Retinal pigment epithelial cell (primary cell): ENCODE measurements around the gene ORAI2.

ENCODE experiments used
- DNase-seq: peaks from one replicate; pipeline ENCODE4 v3.0.0-alpha.2; 2010; ENCODE audit warnings: low read depth
- H3K4me3 ChIP-seq: 2 replicates; pipeline ENCODE4 v1.5.1; 2011; ENCODE audit warnings: mild to moderate bottlenecking, low read length, control low read depth, moderate library complexity
- TF ChIP-seq, protein P1 (sequence below): conservative IDR thresholded peaks from 2 replicates; pipeline ENCODE4 v1.5.1; 2011; ENCODE audit warnings: low read depth, low read length, control low read depth, inconsistent platforms

Gene ORAI2

GRCh38 chr7:102463841-102464576 lies 30.6 kb downstream of the ORAI2 start:
- peak overlapping the region; percentile 99 for H3K4me3 ChIP-seq
- DNase-seq = no peak
- TF ChIP-seq, protein P1, sequence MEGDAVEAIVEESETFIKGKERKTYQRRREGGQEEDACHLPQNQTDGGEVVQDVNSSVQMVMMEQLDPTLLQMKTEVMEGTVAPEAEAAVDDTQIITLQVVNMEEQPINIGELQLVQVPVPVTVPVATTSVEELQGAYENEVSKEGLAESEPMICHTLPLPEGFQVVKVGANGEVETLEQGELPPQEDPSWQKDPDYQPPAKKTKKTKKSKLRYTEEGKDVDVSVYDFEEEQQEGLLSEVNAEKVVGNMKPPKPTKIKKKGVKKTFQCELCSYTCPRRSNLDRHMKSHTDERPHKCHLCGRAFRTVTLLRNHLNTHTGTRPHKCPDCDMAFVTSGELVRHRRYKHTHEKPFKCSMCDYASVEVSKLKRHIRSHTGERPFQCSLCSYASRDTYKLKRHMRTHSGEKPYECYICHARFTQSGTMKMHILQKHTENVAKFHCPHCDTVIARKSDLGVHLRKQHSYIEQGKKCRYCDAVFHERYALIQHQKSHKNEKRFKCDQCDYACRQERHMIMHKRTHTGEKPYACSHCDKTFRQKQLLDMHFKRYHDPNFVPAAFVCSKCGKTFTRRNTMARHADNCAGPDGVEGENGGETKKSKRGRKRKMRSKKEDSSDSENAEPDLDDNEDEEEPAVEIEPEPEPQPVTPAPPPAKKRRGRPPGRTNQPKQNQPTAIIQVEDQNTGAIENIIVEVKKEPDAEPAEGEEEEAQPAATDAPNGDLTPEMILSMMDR = no peak

DNA sequence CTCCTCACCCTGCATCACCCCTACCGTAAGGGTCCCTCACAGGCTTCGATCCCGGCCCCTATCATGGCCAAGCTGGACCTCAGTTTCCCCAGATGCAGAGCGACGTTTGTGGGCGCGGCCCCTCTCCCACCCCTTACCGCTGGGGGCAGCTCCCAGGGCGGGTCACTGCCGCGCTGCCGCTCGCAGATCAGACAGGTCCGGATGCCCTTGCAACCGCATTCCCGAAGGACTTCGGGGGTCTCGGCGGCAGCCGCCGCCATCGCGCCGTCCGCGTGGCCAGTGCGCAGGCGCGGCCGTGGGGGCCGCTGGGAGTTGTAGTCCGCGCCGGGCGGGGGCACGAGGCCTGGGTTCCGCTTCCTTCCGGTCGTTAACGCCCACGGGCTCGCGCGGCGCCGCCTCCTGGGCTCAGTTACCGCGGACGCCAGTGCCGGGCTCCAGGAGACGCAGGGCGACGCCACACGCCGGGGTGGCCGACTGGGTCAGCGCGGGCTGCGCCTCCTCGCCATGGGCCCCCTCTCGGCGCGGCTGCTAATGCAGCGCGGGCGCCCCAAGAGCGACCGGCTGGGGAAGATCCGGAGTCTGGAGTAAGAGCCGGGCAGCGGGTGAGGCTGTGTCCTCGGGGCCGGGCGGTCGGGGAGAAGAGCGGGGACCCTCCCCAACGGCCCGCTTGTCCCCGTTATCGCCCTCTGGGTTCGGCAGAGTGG lies 31.4 kb downstream of the ORAI2 start, which contains the start of the genes ALKBH4 and LRWD1:
TSS of gene ALKBH4 (minus strand) at position 287 of the 704 bp plus-strand sequence. CDS start at position 260, 27 bp downstream.
TSS of gene LRWD1 (plus strand) at position 408 of the 704 bp plus-strand sequence. CDS start at position 505, 97 bp downstream.
- peak within 1 kb of the TSS; percentile 99 for H3K4me3 ChIP-seq
- TF ChIP-seq, protein P1 = no peak
- DNase-seq = peak; percentile 57

DNA sequence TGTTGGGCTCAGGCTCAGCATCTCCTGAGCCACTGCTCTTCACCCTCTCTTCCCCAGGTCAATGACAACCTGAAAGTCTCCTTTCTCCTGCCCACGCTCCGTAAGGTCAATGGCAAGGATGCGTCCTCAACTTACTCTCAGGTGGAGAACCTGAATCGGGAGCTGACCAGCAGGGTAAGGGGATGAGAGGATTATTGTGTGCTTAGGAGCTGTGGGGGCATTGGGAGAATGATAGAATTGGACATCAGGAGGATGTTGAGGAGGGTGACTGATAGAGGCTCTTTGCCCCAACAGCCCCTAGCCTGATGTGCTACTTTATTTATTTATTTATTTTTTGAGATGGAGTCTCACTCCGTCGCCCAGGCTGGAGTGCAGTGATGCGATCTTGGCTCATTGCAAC lies 32.7 kb downstream of the ORAI2 start:
- peak overlapping the region; percentile 99 for H3K4me3 ChIP-seq
- TF ChIP-seq, protein P1 = no peak
- no peak for DNase-seq

- DNase-seq = no peak
- TF ChIP-seq, protein P1 = no peak
- H3K4me3 ChIP-seq = no peak overlapping the region
These were observed 34.5 kb downstream of the ORAI2 start for GRCh38 chr7:102467581-102468477.

DNA sequence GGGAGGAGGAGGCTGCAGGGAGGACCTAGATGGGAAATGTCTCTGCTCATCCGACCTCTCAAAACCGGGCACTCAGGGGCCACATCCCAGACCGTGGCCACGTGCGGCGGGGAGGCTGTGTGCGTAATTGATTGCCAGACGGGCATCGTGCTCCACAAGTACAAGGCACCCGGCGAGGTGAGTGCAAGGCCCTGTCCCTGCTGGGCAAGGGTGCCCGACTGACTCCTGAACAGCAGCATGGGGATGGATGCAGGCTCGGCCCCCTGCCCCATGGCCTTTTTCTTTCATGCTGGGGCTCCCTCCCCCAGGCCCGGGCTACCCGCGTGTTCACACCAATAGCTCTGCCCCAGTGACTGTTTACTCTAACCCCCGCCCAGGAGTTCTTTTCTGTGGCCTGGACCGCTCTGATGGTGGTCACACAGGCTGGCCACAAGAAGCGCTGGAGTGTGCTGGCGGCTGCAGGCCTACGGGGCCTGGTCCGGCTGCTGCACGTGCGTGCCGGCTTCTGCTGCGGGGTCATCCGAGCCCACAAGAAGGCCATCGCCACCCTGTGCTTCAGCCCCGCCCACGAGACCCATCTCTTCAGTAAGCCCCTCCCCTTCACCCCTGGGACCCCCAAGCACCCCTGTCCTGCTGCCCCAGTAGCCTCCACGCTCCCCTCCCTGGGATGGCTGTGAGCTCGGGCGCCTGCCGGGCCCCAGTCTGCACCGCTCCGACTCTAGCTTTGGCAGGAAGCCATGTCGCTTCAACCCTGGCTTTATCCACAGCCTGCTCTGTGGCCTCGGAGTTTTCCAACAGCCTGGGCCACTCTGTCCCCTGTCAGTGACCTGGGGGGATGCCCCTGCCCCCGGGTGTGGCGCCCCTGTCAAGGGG lies 35.3 kb downstream of the ORAI2 start:
- TF ChIP-seq, protein P1 = no peak
- DNase-seq = no peak
- H3K4me3 ChIP-seq = no peak overlapping the region

- TF ChIP-seq, protein P1 = no peak
- no peak overlapping the region for H3K4me3 ChIP-seq
- no peak for DNase-seq
These were observed 36.1 kb downstream of the ORAI2 start for GRCh38 chr7:102469351-102469971.
